Mesothelial cell of epicardium (in vitro differentiated cells): ENCODE data around the gene HDAC4. TPM values are rescaled to one million over a fixed set of nuclear protein-coding genes. Genes with fewer than 3 reads are reported as not detected.

Source experiments
- DNase-seq, 2 experiments: peaks; one replicate each; pipeline ENCODE4 v3.0.0; 2021; ENCODE audit warnings: low spot score in 2 of 2; ENCODE audit not compliant: unreplicated experiment in 2 of 2
- H3K27ac Mint-ChIP-seq: 2 replicates; pipeline ENCODE4 v1.8.0; 2021; ENCODE audit warnings: mixed read lengths
- H3K27me3 Mint-ChIP-seq: 2 replicates; pipeline ENCODE4 v1.8.0; 2021; ENCODE audit warnings: low read depth, mixed read lengths
- H3K36me3 Mint-ChIP-seq: 2 replicates; pipeline ENCODE4 v1.8.0; 2021; ENCODE audit warnings: mixed read lengths
- H3K4me1 Mint-ChIP-seq: 2 replicates; pipeline ENCODE4 v1.8.0; 2021; ENCODE audit warnings: mixed read lengths
- H3K4me3 Mint-ChIP-seq: 2 replicates; pipeline ENCODE4 v1.8.0; 2021; ENCODE audit warnings: mild to moderate bottlenecking, moderate library complexity, mixed read lengths
- H3K9me3 Mint-ChIP-seq: 2 replicates; pipeline ENCODE4 v1.8.0; 2021; ENCODE audit warnings: mixed read lengths
- CTCF ChIP-seq: fragments of 200-600 bp; sonication (generic); IDR thresholded peaks from one replicate; pipeline ENCODE4 v1.5.0; 2021; ENCODE audit warnings: antibody characterized with exemption; ENCODE audit not compliant: unreplicated experiment
- total RNA-seq: library from RNA; stranded (reverse); gene quantifications from 3 replicates; pipeline ENCODE4 v1.2.1, GENCODE V29; 2021

The HDAC4 gene
- total RNA-seq, 1 donor from 2014 or later = 59.2 TPM

- DNase-seq = no peak
- Mint-ChIP-seq H3K27ac (no peak overlapping the region), H3K9me3 (no peaks in the 10 kb centered on the region), H3K4me1 (no peaks in the 10 kb centered on the region), H3K27me3 (no peaks in the 10 kb centered on the region), H3K36me3 (peaks cover 10% of the 10 kb centered on the region), H3K4me3 (no peak overlapping the region)
- TF ChIP-seq CTCF = no peak
Measured at GRCh38 chr2:239142296-239142695, 258.5 kb downstream of the HDAC4 start.

GRCh38 chr2:239141021-239141760 is 259.6 kb downstream of the HDAC4 start:
- Mint-ChIP-seq H3K4me1 (no peaks in the 10 kb centered on the region), H3K36me3 (peaks cover 17% of the 10 kb centered on the region), H3K27ac (no peak overlapping the region), H3K4me3 (no peak overlapping the region), H3K9me3 (no peaks in the 10 kb centered on the region), H3K27me3 (no peaks in the 10 kb centered on the region)
- no peak for TF ChIP-seq CTCF
- DNase-seq = no peak

GRCh38 chr2:239140346-239141020 is 260.3 kb downstream of the HDAC4 start:
- no peak overlapping the region for H3K4me3 Mint-ChIP-seq
- H3K4me1 Mint-ChIP-seq = no peaks in the 10 kb centered on the region

GRCh38 chr2:239139566-239139965 is 261.3 kb downstream of the HDAC4 start:
- peaks cover 20% of the 10 kb centered on the region for H3K36me3 Mint-ChIP-seq
- H3K27me3 Mint-ChIP-seq = no peaks in the 10 kb centered on the region
- H3K4me3 Mint-ChIP-seq = no peak overlapping the region
- no peak overlapping the region for H3K27ac Mint-ChIP-seq
- H3K4me1 Mint-ChIP-seq = no peaks in the 10 kb centered on the region
- DNase-seq = no peak
- H3K9me3 Mint-ChIP-seq = no peaks in the 10 kb centered on the region
- TF ChIP-seq CTCF = no peak

More at GRCh38 chr2:239140346-239141020, 260.3 kb downstream of the HDAC4 start:
- H3K36me3 Mint-ChIP-seq = peaks cover 18% of the 10 kb centered on the region
- H3K27me3 Mint-ChIP-seq = no peaks in the 10 kb centered on the region
- H3K9me3 Mint-ChIP-seq = no peaks in the 10 kb centered on the region
- DNase-seq = no peak
- no peak overlapping the region for H3K27ac Mint-ChIP-seq
- no peak for TF ChIP-seq CTCF

GRCh38 chr2:239139101-239139500 is 261.7 kb downstream of the HDAC4 start:
- no peak for DNase-seq
- no peak overlapping the region for H3K27ac Mint-ChIP-seq
- TF ChIP-seq CTCF = no peak
- no peak overlapping the region for H3K4me3 Mint-ChIP-seq
- peaks cover 25% of the 10 kb centered on the region for H3K36me3 Mint-ChIP-seq
- H3K27me3 Mint-ChIP-seq = no peaks in the 10 kb centered on the region
- H3K9me3 Mint-ChIP-seq = no peaks in the 10 kb centered on the region
- H3K4me1 Mint-ChIP-seq = no peaks in the 10 kb centered on the region
